ENCODE data around the gene FAM76A. TPM values are rescaled to one million over a fixed set of nuclear protein-coding genes. Genes with fewer than 3 reads are reported as not detected.

Gene FAM76A
- total and polyA plus RNA-seq, 9 of the 15 experiments (the other 6 are each of a cell fraction or from before 2014, with no cell fraction given), result 9.5 to 14.6 (median 11.4) TPM

DNA sequence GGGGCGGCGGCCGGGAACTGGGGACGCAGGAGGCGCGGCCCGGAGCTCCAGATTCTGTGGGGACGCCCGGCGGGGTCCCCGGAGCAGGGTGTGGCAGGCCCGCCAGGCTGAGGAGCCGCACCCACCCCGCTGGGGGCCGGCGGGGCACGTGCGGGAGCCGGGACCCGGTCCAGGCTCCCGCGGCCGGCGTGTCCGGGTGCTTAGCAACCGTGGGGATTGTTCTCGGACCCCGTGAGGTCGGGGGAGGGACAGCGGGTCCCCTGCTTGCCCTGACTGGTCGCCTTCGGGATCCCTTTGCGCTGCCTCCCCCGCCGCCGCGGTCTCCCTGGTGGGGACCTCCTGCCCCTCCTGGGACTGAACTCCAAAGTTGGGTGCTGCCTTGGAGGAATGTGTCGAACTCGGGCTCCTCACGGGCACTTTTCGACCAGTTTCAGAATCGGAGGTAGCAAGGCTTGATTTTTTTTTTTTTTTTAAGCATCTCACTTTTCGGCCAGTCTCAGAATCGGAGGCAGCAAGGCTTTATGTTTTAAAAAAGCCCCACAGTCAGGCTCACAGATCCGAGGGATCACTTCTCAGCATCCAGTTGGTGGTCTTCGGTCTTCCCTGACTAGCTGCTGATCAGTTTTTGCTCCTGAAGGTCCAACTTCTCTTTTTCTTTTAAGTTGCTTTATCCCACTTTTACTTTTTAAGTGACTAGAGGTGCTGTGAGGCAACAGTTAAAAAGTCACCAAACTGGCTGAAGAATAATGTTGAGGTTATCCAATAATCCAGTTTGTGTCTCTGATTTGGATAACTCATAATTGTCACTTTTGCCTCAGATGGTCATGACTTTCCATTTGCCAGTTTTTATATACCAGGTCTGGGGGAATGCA is 648 bp downstream of the FAM76A start (continued):
- TF ChIP-seq XRCC5 (IDR thresholded peaks at IDR 0.05; ENCODE audit: low read depth, low read length) (no peak), HDAC6 (IDR thresholded peaks at IDR 0.05; ENCODE audit: low read depth, low read length) (no peak), HDAC1 (IDR thresholded peaks at IDR 0.05) (no peak; a peak in 2 of 4 replicates), POLR2A (conservative IDR thresholded peaks at IDR 0.05) (peak; percentile 23; the same call in 1 of the 2 replicates), KHSRP (IDR thresholded peaks at IDR 0.05) (no peak), BCOR (IDR thresholded peaks at IDR 0.05) (no peak), ZNF384 (IDR thresholded peaks at IDR 0.05; ENCODE audit: low read depth, low read length) (peak; percentile 65; the same call in 1 of the 2 replicates), ZBTB7A (IDR thresholded peaks at IDR 0.05; ENCODE audit: borderline replicate concordance, control insufficient read depth, low read depth, low read length) (peak; percentile 68; the same call in 1 of the 2 replicates), ARID4B (CRISPR knock-in tag; IDR thresholded peaks at IDR 0.05) (peak; percentile 76), PURB (CRISPR knock-in tag; IDR thresholded peaks at IDR 0.05; ENCODE audit: low read depth) (no peak), HMGN3 (IDR thresholded peaks at IDR 0.05; ENCODE audit: borderline replicate concordance, extremely low read depth, insufficient read length, low read depth, low read length) (peak; percentile 6), NCOA4 (IDR thresholded peaks at IDR 0.05; ENCODE audit: partially characterized antibody) (no peak), ZEB2 (IDR thresholded peaks at IDR 0.05) (no peak), GTF2F1 (IDR thresholded peaks at IDR 0.05; ENCODE audit: low read depth, low read length) (no peak), ASH1L (IDR thresholded peaks at IDR 0.05; ENCODE audit: borderline replicate concordance, low read depth, partially characterized antibody) (no peak), U2AF1 (optimal IDR thresholded peaks at IDR 0.05; ENCODE audit: low read depth, low read length) (peak; percentile 5), FOXP1 (CRISPR knock-in tag; IDR thresholded peaks at IDR 0.05) (no peak), DMBX1 (CRISPR knock-in tag; IDR thresholded peaks at IDR 0.05; ENCODE audit: borderline replicate concordance) (no peak), MED1 (CRISPR knock-in tag; IDR thresholded peaks at IDR 0.05; ENCODE audit: borderline replicate concordance) (no peak)
- TF ChIP-seq, protein P1, sequence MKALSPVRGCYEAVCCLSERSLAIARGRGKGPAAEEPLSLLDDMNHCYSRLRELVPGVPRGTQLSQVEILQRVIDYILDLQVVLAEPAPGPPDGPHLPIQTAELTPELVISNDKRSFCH (CRISPR knock-in tag; IDR thresholded peaks at IDR 0.05), result no peak
- TF ChIP-seq, protein P1 (tag; IDR thresholded peaks at IDR 0.05), result 0 out of 2 replicates have a peak, but pooled peaks have one; percentile 25

All from K562 (cell line).